NCI-H2171 treated with DMSO at 0.1 percent for 48 hours (cell line): Measurements from ENCODE around the gene APOL5.
A peak's percentile ranks its signal among the peaks of the same experiment; 100 is the strongest.

Source experiments
- DNase-seq: peaks from one replicate; lab custom pipeline; 2025; lab: John Stamatoyannopoulos, UW

APOL5 gene

GRCh38 chr22:35742342-35743100 lies 24.8 kb downstream of the APOL5 start:
- DNase-seq = no peak

GRCh38 chr22:35743326-35743860 lies 25.7 kb downstream of the APOL5 start:
- DNase-seq = no peak

GRCh38 chr22:35746248-35746647 lies 28.6 kb downstream of the APOL5 start:
- no peak for DNase-seq

GRCh38 chr22:35746946-35747703 lies 29.5 kb downstream of the APOL5 start:
- DNase-seq = no peak

- DNase-seq = peak; percentile 17
Observed at GRCh38 chr22:35749808-35750207, 32.1 kb downstream of the APOL5 start.

GRCh38 chr22:35752006-35752862 lies 34.6 kb downstream of the APOL5 start:
- DNase-seq = no peak

- no peak for DNase-seq
Observed at GRCh38 chr22:35752863-35753189, 35.2 kb downstream of the APOL5 start.

- no peak for DNase-seq
Observed at GRCh38 chr22:35754761-35755160, 37.1 kb downstream of the APOL5 start.

DNA sequence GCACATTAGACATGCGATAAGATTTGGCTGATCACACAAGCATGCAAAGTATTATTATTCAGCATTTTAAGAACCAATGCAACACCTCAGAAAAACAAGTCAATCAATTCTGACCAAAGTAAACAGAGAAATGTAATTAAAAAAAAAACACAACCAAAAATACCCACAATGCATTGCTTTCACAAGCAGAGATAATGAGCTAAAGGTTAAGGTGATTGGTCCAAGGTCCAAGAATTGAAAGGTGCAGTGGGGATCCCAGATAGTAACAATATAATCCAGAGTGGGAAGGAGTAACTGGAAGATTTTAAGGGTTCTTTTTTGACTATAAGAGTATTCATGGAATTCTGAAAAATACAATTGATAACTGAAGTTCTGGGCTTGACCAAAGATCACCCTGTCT lies 39.0 kb downstream of the APOL5 start:
- DNase-seq = no peak

DNA sequence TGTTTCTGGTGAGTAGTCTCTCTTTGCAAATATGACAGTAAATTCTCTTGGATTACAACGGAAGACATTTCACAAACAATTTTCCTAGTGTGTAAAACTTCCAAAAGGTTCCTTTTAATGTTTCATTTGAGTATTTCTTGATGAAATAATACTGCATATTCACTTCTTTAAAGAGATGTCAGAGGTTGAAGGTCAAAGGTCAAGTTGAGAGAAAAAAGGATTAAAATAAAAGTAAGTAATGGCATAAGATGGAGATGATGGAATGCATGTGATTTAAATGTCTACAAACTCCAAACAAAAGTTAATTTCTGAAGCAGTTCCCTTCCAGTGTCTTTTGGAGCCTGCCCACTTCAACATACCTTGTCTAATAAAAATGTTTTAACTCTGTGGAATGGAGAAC lies 40.7 kb downstream of the APOL5 start:
- no peak for DNase-seq

DNA sequence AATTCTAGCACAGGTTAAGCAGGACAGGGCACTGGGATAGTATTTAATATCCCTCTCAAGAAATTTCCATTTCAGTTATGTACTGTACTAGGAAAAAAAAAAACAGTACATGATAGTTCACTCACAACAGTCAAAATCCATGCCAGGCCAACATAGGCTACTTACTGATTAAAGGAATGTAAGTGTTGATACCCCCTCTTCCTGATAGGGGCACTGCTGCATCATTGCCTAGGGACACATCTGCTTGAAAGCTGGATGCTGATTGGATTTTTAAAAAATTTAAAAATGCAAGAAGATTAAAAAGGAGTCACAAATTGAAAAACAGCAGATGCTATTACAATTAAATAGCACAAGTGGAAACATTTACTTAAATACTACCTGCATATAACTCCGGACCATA lies 43.4 kb downstream of the APOL5 start:
- DNase-seq = no peak

DNA sequence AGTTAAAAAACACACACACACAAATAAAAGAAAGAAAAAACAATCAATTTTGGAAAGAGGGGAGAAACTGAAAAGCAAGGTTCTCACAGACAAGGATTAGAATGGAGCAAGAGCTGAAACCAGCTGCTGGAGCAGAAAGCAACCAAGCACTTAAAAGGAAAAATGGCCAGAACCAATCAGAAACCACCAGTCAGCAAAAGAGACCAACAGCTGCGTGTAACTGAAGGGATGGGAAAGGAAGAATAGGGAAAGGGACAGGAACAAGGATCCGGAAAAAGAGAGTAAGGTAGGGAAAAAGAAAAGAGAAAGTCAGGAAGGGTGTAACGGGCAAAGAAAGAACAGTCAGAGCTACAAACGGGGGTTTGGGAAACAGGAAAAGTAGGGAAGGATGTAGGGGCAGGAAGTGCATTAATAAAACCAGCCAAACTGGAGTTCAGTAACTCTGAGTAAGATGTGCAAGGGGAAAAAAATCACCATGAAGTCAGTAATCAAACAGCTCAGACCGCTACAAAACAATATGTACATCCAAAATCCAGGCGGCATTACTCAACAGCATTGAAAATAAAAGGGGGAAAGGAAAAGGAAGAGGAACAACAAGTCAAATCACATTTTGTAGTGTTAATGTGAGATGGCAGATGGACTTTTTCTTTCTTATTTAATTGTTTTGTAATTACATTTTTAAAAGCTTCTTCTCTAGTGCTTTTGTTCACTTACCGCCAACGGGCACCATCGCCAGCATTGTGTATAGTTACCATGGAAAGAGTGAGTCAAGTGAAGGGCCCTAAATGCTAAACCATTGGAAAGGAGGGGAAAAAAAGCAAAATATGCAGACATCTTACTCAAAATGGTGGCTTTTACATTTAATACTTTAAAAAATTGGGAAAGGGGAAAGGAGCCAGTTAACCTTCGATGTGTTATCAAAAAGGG lies 49.2 kb downstream of the APOL5 start:
- no peak for DNase-seq

- DNase-seq = no peak
Observed at GRCh38 chr22:35769974-35770373, 52.3 kb downstream of the APOL5 start.

GRCh38 chr22:35775339-35775738 lies 57.7 kb downstream of the APOL5 start:
- no peak for DNase-seq

DNA sequence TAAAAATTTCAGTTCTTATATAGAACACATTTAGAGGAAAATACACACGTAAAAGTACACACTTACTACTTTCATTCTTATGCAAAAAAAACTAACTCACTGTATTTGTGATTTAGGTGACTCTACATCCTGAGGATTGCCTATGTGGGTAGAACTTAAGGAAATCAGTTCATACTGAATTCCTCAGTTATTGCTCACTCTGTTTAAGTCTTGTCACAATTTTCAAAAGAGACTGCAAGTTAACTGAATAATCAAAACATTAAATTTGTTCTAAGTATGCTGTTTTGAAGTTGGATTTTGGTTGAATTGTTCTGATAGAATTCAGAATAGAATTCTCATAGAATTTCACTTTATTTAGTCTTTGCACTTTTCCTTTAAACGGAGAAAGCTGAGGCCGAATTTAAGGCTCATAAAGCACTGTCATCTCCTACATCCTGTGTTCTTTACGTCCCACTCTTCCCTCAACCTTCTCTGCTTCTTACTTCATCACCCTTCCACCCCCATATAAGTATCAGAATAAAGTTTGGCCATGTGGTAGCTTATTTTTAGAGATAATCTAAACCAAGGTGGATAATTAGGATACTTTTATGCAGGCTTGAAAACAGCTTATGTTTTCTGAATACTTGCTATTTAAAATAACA lies 59.8 kb downstream of the APOL5 start:
- no peak for DNase-seq
